ENCODE data around the gene ACSS1.

Gene ACSS1

GRCh38 chr20:24972341-24972740 is 85.6 kb downstream of the ACSS1 start:
- DNase-seq (ENCODE audit: low read depth in 2 of 2): no peak
- no peak overlapping the region for H3K4me3 ChIP-seq (replicated peaks in 1 of 2; ENCODE audit: low read depth in 2 of 2, low read length in 2 of 2)
- TF ChIP-seq, protein P1, sequence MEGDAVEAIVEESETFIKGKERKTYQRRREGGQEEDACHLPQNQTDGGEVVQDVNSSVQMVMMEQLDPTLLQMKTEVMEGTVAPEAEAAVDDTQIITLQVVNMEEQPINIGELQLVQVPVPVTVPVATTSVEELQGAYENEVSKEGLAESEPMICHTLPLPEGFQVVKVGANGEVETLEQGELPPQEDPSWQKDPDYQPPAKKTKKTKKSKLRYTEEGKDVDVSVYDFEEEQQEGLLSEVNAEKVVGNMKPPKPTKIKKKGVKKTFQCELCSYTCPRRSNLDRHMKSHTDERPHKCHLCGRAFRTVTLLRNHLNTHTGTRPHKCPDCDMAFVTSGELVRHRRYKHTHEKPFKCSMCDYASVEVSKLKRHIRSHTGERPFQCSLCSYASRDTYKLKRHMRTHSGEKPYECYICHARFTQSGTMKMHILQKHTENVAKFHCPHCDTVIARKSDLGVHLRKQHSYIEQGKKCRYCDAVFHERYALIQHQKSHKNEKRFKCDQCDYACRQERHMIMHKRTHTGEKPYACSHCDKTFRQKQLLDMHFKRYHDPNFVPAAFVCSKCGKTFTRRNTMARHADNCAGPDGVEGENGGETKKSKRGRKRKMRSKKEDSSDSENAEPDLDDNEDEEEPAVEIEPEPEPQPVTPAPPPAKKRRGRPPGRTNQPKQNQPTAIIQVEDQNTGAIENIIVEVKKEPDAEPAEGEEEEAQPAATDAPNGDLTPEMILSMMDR (IDR thresholded peaks at IDR 0.05; ENCODE audit: low read depth, low read length): no peak

DNA sequence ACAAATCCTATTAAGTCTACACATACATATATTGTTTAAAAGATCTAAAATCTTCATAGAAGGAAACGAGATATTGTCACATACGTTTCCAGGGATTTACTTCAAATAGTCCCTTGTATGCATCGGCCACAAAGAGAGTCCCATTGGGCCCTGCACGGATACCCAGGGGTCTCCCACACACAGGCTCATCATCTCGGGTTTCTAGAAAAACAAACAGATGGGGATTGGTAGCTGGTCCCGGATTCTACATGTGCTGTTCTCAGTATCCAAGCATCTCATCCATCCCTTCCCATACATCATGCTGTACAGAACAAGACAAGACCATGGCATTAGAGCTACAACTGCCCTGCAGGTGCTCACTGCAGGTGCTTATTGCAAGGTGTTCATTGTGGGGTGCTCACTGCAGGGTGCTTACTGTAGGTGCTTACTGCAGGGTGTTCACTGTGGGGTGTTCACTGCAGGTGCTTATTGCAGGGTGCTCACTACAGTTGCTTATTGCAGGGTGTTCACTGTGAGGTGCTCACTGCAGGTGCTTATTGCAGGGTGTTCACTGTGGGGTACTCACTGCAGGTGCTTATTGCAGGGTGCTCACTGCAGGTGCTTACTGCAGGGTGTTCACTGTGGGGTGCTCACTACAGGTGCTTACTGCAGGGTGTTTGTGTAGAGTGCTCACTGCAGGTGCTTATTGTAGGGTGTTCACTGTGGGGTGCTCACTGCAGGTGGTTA is 86.4 kb downstream of the ACSS1 start:
- TF ChIP-seq, protein P1 (IDR thresholded peaks at IDR 0.05; ENCODE audit: low read depth, low read length): no peak
- no peak overlapping the region for H3K4me3 ChIP-seq (replicated peaks in 1 of 2; ENCODE audit: low read depth in 2 of 2, low read length in 2 of 2)
- no peak for DNase-seq (ENCODE audit: low read depth in 2 of 2)

- TF ChIP-seq, protein P1 (IDR thresholded peaks at IDR 0.05; ENCODE audit: low read depth, low read length): no peak
- DNase-seq (ENCODE audit: low read depth in 2 of 2): no peak
Measured at GRCh38 chr20:24970754-24971153, 87.2 kb downstream of the ACSS1 start.

GRCh38 chr20:24970030-24970553 is 87.8 kb downstream of the ACSS1 start:
- H3K4me3 ChIP-seq (replicated peaks in 1 of 2; ENCODE audit: low read depth in 2 of 2, low read length in 2 of 2): no peak overlapping the region
- DNase-seq (ENCODE audit: low read depth in 2 of 2): no peak
- TF ChIP-seq, protein P1 (IDR thresholded peaks at IDR 0.05; ENCODE audit: low read depth, low read length): no peak

More at GRCh38 chr20:24970754-24971153, 87.2 kb downstream of the ACSS1 start:
- H3K4me3 ChIP-seq (replicated peaks in 1 of 2; ENCODE audit: low read depth in 2 of 2, low read length in 2 of 2): no peak overlapping the region

DNA sequence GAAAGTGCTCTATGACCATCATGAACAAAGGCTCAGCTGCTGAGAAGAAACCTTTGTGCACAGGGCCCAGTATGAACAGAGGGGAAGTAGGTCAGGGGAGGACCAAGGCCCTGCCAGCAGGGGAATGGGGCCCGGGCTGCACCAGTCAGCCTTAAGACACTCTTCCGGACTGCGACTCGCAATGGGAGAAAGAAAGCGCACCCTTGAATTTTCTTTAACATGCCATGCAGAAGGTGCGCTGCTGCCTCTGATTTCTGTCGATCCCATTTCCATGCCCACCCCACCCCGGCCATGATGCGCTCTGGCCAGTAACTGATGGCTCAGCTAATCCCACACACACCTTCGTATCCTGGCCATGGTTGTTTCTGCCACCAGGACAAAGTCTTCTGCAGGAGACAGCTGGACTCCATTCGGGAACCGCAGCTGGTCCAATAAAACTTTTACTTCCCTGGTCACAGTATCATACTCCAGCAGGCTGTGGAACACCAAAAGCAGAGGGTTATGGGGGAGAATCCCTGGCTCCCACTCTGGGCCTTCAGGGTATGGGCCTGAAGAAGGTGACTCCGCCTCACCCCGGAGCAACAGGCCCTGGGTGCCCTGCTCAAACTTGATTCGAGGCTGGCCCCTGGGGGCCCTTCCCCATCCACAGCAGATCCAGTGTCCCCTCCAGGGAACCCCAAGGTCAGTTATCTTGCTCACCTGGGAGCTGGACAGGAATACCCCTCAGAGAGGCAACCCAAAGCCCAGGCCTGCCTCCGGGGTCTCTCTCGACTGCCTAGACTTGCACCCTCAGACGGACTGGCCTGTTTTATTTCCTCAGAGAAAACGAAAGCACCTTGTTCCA is 88.5 kb downstream of the ACSS1 start:
- TF ChIP-seq, protein P1 (IDR thresholded peaks at IDR 0.05; ENCODE audit: low read depth, low read length): no peak
- no peak overlapping the region for H3K4me3 ChIP-seq (replicated peaks in 1 of 2; ENCODE audit: low read depth in 2 of 2, low read length in 2 of 2)
- no peak for DNase-seq (ENCODE audit: low read depth in 2 of 2)

DNA sequence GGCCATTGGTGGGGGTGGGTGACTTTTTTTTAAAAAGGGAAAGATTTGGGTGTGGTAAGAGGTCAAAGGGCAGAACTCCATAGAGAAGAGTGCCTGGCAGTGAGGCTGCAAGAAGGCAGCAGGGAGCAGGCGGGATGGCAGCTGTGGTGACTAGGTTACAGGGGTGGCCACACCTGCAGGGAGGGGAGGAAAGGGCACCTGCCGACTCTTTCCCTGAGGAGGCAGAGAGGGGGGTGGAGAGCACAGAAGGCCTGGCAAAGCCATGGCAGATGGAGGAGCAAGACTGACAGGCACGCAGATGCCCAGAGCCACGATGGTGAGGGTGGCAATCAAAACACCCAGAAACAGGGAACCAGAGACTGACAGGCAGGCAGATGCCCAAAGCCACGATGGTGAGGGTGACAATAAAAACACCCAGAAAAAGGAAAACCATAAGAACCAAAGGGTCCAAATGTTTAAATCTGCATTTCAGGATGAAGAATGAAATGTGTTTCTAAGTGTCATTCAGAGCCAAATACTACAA is 89.6 kb downstream of the ACSS1 start:
- H3K4me3 ChIP-seq (replicated peaks in 1 of 2; ENCODE audit: low read depth in 2 of 2, low read length in 2 of 2): no peak overlapping the region
- TF ChIP-seq, protein P1 (IDR thresholded peaks at IDR 0.05; ENCODE audit: low read depth, low read length): no peak
- no peak for DNase-seq (ENCODE audit: low read depth in 2 of 2)

Measured in cardiac fibroblast (primary cell).